ENCODE results near the gene VRK3.

- TF ChIP-seq POLR2A (IDR thresholded peaks at IDR 0.05; ENCODE audit: low read depth, low read length) = no peak
- no peak for TF ChIP-seq CTCF (IDR thresholded peaks at IDR 0.05; ENCODE audit: extremely low read depth in 1 of 2, insufficient read depth in 1 of 2, low read depth in 1 of 2, low read length in 2 of 2)
- no peak for TF ChIP-seq EZH2 (IDR thresholded peaks at IDR 0.05; ENCODE audit: borderline replicate concordance, low read depth, low read length, severe bottlenecking)
These were observed 72.7 kb downstream of the VRK3 start for GRCh38 chr19:49952479-49952836.

All from endothelial cell of umbilical vein (primary cell).